HG03039 (cell line): ENCODE results near the gene WWP2.
"Not testable (repeated sequence)": the region's sequence is repeated elsewhere in the genome, so short reads cannot be mapped to it uniquely, and the experiment has no call there.

Source experiments
- ATAC-seq: cut with Tn5 transposase; IDR thresholded peaks from one replicate; pipeline ENCODE4 v1.9.1; 2021; ENCODE audit warnings: mild to moderate bottlenecking, moderate library complexity; ENCODE audit not compliant: unreplicated experiment

The WWP2 gene

DNA sequence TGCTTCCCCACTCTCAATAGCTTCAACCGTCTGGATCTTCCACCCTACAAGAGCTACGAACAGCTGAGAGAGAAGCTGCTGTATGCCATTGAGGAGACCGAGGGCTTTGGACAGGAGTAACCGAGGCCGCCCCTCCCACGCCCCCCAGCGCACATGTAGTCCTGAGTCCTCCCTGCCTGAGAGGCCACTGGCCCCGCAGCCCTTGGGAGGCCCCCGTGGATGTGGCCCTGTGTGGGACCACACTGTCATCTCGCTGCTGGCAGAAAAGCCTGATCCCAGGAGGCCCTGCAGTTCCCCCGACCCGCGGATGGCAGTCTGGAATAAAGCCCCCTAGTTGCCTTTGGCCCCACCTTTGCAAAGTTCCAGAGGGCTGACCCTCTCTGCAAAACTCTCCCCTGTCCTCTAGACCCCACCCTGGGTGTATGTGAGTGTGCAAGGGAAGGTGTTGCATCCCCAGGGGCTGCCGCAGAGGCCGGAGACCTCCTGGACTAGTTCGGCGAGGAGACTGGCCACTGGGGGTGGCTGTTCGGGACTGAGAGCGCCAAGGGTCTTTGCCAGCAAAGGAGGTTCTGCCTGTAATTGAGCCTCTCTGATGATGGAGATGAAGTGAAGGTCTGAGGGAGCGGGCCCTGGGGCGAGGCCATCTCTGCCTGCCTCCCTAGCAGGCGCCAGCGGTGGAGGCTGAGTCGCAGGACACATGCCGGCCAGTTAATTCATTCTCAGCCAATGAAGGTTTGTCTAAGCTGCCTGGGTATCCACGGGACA is 177.9 kb downstream of the WWP2 start:
- no peak for ATAC-seq

DNA sequence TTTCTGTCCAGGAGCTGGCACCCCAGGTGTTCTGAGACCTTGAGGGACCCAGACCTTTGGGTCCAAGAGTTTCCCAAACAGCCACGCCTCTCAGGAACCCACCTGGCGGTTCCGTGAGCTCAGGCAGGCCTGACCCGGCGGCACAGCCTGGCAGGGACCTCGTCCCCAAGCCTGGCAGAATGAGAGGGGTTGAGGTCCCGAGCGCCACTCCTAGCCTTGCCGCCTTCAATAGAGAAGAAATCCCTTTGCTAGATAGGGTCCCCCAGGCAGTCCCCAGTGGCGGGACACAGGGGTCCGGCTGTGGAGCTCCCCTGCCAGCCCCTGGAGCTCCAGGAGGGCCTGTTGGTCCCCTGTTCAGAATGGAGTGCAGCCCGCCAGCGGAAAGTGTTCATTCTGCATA is 178.5 kb downstream of the WWP2 start:
- no peak for ATAC-seq

DNA sequence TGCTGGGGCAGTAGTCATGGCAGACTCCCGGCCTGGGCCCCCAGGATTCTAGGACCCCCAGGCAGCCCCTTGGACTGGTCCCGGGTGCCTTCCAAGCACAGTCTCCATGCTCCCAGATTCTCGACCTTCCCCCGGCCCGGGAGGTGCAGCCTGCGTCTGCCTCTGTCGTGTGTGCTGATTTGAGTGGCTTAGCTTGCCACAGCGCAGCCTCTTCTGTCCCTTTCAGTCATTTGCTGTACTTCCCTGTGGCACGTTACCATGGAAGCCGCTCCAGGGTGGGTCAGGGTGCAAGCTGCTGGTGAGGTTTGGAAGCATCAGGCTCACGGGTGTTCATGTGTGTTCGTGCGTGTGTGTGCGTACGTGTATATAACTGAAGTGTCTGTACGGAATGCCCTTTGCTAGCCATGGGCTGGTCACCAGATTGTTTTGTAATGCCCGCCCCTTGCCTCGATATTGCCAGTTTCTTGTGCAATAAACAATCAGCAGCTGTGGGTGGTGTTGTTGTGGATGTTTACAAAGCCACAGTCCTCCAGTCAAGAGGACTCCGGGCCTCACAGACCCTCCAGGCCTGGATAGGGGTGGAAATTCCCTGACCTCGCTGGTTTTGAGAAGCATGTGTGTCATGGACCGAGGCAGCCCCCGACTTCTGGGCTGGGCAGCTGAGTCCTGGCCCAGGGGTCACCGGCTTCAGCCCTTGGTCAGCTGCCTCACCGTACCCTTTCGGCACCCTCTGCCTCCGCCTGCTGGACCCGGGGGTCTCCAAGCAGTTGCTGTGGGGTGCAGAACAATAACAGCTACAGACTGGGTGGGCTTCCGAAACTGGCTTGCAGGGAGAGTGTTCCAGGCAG is 179.3 kb downstream of the WWP2 start:
- no peak for ATAC-seq

DNA sequence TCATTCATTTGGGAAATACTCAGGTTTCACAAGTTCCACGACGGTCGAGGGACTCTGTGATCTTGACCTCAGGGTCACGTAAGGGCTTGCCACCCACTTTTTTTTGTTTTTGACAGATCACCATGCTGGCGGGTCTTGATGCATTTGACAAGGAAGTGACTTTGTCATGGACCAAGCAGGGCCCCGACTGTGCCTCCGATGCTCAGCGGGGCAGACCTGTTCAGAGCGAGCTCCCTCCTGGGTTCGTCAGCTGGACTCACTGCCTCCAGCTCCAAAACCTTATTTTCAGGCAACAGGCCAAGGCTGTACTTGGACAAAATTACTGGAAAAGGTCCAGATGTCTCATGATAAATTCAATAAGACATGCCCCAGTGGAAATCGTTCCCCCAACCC is 180.0 kb downstream of the WWP2 start:
- ATAC-seq, result no peak

DNA sequence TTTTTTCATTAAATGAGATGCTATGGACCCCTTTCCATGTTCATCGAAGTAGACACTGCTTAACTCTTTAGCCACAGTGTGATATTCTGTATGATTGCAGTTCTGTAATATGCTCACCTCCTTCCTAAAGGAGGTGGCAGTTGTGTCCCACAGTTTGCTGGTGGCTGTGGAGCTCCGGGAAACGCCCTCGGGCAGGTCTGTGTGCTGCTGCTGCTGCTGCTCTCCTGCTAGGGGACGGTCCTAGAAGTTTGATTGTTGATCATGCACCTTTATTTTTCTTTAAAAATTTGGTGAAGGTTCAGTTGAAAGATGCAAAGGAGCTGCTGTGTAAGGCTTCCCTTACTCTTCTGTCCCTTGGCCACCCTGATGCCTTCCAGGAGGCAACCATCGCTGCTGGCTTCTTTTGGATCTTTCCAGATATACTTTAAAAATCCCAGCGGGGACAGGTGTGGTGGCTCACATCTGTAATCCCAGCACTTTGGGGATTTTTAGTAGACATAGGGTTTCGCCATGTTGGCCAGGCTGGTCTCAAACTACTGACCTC is 180.6 kb downstream of the WWP2 start:
- no peak for ATAC-seq

DNA sequence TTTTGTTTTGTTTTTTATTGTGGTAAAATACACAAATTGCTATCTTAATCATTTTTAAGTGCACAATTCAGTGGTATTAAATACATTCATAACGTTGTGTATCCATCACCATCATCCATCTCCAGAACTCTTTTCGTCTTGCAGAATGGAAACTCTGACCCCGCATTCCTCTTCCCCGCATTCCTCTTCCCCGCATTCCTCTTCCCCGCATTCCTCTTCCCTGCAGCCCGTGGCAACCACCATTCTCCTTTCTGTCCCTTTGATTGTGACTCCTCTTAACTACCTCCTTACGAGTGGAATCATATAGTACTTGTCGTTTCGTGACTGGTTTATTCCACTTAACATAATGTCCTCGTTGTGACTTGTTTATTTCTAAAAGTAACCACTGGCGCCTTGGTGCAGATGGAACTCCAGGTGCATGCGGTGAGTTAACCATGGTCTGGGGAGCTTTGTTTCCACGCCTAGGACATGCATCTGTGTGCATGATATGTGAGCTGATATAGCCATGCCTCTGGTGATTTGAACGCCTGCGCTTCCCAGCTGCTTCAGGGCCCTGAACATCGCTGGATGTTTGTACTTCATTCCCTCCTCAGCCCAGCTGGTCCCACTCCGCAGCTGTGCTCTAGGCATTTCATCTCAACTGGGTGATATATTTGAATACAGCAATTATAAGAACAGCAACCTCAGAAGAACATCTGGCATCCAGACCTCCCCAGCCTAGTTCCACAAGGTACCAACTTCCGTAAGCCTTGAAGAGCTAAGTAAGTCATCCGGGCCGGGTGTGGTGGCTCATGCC is 181.3 kb downstream of the WWP2 start:
- ATAC-seq, result not testable (repeated sequence)

DNA sequence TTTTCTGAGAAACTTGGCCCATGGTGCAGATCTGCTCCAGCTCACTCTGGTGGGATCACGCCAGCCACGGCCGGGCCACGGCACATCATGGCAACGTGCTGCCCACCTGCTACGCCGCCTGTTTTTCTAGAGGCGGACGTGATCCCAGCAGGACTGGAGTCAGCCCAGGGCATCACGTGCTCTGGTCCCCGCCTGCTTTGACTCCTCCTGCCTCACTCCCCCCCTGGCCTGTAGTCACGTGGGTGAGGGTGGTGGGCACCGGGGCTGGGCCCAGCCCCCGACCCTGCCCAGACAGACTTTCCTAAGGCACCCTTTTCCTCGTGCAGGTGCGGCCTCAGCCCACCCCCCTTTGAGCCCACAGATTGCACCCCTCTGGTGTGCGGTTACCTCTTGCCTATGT is 188.3 kb downstream of the WWP2 start:
- ATAC-seq, result not testable (repeated sequence)

DNA sequence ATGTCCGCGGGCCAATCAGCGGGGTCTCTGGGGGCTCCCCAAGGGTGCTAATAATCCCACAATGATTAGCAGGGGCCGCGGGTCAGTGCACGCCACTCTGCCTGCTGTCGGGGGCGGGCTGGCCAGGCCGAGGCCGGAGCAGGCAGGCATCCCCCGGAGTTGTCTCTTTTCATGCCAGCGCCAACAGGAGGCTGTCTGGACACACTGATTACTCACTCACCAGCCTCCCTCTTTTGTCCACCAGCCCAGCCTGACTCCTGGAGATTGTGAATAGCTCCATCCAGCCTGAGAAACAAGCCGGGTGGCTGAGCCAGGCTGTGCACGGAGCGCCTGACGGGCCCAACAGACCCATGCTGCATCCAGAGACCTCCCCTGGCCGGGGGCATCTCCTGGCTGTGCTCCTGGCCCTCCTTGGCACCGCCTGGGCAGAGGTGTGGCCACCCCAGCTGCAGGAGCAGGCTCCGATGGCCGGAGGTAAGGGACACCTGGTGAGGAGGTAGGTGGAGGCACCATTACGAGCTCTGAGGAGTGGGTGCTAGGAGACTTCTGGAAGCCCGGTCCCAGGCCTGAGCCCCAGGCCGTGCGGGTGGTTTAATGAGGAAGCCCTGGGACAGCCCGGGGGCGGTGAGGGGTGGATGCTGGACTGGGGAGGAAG is 189.0 kb downstream of the WWP2 start, which contains the start of gene CLEC18A:
Gene CLEC18A (plus strand): TSS at position 318 of the 655 bp plus-strand sequence. CDS start 33 bp downstream, at position 351.
- ATAC-seq, result not testable (repeated sequence)

DNA sequence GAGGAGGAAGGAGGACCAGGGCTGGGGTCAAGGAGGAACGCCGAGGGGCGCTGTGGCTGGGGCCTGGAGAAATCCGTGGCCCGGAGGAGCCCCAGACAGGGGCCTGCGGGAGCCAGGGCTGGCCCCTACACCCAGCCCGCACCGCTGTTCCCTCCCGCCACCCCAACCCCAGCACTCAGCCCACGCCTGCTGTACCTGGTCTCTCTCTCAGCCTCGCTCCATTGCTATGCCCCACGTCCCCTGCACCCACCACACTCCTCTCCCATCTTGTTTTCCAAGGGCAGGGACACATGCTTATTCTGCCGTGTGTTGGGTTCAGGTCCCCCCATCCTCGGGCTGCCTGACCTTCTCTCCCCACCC is 189.5 kb downstream of the WWP2 start:
- not testable (repeated sequence) for ATAC-seq

DNA sequence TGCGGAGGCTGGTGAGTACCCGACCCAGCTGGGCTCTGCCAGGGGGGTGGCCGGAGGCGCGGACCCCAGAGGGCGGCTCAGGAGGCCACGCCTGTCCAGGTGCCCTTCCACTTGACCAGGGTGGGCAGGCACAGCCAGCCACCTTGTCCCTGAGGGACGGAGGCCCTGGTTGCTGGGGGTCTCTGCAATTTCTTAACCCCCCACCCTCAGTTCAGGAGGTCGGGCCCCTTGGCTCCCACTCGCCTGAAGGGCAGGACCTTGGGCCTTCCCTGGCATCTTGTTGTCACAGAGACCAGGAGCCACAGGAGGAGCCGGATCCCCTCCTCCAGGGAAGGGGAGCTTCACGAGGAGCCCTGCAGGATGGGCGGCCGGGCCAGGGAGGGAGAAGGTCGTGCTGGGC is 190.0 kb downstream of the WWP2 start:
- not testable (repeated sequence) for ATAC-seq

DNA sequence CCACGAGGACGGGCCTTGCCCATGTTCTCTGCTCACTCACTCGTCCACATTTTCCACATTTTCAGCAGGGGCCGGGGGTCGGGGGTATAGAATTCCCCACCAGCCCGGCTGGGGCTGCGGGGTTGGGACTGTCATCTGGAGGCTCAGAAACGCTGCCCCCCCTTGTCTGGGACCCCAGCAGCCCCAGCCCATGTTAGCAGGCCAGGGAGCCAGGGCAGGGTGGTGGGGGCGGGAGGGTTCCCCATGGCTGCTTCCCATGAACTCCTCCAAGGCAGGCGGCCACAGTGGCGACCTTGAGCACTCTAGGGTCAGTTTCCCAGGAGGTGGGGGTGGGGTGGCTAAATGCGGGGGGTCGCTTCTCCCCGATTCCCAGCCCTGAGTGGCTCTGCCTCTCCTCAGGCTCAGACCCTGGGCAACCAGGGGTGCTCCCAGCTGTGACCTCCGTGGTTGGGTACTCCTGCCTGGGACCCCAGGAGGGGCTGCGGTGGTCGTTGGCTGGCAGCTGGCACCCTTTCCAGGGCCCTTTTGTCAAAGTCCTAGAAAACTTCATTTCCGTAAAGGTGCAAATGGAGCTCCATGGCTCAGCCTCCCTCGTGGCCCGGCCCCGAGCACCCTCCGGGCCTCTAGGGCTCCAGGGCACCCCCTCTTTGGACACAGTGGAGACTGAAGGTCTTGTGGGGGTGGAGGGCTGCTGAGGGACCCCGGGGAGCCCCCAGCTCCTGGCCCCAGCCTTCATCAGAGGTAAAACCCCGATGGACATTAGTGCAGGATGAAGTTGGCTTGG is 190.6 kb downstream of the WWP2 start:
- not testable (repeated sequence) for ATAC-seq

DNA sequence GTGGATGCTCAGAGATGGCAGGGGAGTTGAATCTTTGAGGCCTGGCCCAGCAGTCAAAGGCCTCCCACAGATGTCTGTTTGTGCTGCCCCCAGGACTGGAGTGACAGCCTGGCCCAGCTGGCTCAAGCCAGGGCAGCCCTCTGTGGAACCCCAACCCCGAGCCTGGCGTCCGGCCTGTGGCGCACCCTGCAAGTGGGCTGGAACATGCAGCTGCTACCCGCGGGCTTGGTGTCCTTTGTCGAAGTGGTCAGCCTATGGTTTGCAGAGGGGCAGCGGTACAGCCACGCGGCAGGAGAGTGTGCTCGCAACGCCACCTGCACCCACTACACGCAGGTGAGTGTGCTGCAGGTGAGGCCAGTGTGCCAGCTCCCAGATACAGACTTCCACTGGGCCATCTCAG is 192.1 kb downstream of the WWP2 start:
- not testable (repeated sequence) for ATAC-seq

DNA sequence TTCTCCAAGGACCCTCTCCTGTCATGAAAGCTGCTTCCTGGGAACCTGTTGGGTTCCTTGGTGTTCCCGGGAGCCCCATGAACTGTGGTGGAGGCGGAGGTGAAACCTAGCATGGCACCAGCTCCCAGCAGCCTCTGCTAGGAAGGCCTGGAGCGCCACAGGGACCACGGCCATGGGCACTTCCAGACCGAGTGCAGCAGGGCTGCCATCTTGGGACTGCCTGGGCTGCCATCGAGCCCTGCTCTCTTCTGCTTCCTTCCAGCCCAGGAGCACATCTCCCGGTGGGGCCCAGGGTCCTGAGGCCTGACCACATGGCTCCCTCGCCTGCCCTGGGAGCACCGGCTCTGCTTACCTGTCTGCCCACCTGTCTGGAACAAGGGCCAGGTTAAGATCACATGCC is 201.2 kb downstream of the WWP2 start:
- ATAC-seq, result not testable (repeated sequence)

DNA sequence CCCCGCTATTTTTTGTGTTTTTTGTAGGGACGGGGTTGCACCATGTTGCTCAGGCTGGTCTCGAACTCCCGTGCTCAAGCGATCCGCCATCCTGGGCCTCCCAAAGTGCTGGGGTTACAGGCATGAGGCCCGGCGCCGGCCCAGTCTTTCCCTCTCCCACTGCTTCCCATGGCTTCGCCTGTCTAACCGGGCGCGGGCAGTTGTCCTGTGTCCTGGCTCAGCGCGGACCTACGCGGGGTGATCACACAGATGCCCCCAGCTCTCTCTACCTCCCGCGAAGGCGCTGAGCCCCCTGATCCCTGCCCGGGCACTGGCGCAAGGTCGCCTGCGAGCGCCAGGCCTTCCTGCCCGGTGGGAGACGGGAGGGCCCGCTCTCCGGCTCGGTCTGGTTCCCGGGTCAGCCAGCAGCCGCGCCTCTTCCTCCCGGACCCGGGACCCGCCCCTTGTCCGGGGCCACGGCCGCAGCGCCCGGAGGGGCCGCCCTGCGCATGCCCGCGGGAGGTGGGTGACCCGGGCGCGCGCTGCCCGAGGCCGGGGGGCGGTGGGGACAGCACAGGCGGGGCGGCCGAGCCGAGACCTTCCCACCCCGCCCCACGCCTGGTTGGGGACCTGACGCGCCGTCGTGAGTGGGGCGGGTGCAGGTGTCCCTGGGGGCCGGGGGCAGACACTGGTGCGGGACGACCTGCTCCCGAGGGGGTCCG is 203.0 kb downstream of the WWP2 start:
- ATAC-seq, result not testable (repeated sequence)

DNA sequence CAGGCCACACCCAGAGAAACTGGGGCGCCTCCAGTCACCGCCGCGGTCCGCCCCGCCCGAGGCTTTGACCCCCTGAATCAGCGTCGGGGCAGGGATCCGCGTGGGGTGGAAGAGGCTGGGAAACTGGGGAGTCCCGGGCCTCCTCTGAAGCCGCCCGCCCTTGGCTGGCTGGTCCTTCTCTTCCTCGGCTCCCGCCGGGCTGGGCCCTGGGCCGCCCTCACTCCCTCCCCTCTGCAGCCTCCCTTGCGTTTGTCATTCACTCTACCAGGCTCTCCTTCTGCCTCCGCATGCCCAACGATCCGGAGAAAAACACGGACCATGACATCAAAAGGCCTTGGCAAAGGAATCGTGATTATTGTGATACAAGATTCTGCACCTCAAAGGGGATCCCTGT is 203.5 kb downstream of the WWP2 start:
- not testable (repeated sequence) for ATAC-seq

DNA sequence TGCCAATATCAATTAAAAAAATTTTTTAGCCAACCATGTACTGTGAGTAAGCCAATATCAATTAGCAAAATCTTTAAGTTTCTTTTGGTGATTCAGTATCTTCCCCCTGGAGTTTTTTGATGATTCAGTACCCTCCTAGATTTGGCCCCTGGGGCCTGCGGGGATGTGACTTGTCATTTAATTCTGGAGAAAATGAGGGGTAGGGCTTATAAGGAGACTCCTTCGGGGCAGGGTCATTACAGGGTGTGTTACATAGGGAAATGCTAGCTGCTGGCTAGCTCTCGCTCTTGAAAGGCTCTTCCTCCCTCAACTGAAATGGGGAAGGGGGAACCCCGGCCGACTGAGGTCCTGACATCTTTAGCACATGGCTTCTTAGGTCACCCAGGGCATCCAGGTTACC is 205.6 kb downstream of the WWP2 start:
- ATAC-seq, result not testable (repeated sequence)

DNA sequence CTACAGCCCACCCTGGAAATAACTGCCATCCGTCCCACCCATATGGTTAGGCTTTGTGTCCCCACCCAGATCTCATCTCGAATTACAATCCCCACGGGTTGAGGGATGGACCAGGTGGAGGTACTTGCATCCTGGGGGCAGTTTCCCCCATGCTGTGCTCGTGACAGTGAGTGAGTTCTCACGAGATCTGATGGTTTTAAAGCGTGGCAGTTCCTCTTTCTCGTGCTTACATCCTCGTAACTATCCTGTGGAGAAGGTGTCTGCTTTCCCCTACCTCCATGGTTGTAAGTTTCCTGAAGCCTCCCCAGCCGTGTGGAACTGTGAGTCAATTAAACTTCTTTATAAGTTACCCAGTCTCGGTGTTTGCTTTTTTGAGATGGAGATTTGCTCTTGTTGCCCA is 206.0 kb downstream of the WWP2 start:
- ATAC-seq, result not testable (repeated sequence)

DNA sequence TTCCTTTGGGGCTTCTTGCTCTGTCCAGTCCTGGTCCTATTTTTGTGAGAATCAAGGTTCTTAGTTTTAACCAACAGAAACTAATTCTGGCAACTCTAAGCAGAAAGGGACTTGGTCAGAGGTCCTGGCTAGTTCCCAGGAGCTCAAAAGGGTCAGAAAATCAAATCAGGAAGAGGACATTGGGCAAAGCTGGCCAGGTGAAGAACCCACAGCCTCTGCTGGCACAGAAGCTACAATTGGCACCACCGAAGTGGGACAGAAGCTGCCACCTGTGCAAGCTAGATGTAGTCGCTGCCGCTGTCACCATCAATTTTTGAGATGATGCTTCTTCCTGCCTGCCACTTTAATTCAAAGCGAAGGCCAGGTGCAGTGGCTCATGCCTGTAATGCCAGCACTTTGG is 207.5 kb downstream of the WWP2 start:
- ATAC-seq, result not testable (repeated sequence)

DNA sequence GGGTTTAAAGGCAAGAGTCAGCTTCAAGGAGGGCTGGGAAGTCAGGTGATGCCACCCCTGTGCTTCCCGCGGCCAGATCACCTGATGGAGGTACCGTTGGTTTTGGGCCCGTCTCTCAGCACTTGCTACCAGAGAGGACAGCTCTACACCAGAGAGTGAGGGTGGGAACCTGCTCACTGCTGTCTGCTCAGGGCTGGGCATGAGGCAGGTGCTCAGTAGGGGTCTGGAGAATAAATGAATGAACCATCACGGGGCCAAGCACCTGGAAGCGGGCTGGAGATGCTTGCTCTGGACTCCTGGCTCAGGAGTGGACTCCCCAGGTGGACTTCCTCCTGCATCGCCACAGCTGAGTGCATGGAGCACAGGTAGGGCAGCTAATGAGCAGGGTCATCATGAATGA is 210.0 kb downstream of the WWP2 start:
- ATAC-seq, result not testable (repeated sequence)
